Measurements from ENCODE around the gene ANKRD13B.

ANKRD13B gene

DNA sequence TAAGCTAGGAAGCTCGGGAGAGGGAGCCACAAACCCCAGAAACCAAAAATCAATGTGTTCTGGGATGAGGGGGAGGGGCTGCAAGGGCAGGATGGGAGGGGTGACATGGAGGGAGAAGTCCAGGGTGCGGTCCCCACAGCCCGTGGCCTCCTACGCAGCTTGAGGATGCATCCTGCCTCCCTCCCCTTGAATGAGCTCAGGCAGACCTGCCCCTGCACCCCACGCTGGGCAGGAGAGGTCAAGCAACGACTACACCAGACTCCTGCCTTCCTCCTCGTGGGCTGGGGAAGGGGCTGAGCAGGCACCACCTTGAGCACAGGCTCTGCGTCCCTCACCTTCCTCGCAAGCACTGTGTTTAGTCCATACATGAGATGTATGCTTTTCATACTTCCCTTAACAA is 3.9 kb downstream of the ANKRD13B start:
- DNase-seq, result no peak

- DNase-seq, result no peak
These were observed 4.6 kb downstream of the ANKRD13B start for GRCh38 chr17:29597361-29598172.

DNA sequence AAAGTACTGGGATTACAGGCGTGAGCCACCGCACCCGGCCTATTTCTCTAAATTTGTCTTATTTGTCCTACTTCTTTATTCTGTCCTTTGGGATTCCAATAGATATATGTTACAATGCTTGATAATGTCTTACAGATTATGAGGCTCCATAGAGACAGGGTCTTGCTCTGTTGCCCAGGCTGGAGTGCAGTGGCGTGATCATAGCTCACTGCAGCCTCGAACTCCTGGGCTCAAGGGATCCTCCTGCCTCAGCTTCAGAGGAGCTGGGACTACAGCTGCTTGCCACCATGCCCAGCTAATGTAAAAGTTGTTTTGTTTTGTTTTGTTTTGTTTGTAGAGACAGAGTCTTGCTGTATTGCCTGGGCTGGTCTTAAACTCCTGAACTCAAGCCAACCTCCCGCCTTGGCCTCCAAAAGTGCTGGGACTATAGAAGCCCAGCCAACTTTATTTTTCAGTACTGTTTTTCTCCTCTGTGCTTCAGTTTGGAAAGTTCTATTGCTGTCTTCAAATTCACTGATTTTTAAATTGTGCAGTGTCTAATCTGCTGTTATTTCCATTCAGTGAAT is 10.3 kb downstream of the ANKRD13B start:
- no peak for DNase-seq

- DNase-seq, result no peak
These were observed 14.7 kb downstream of the ANKRD13B start for GRCh38 chr17:29607557-29608195.

DNA sequence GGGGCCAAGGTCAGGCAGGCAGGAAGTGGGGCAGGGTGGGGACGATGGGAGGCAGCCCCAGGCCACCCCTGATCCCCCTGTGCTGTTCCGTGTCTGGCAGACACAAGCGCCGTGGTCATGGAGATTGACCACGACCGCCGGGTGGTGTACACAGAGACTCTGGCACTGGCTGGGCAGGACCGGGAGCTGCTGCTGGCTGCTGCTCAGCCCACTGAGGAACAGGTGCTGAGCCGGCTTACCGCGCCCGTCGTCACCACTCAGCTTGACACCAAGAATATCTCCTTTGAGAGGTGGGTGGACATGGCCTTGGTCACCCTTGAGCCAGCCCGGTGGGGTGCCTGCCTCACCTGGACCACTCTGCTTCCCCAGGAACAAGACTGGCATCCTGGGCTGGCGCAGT is 16.1 kb downstream of the ANKRD13B start:
- no peak for DNase-seq

DNA sequence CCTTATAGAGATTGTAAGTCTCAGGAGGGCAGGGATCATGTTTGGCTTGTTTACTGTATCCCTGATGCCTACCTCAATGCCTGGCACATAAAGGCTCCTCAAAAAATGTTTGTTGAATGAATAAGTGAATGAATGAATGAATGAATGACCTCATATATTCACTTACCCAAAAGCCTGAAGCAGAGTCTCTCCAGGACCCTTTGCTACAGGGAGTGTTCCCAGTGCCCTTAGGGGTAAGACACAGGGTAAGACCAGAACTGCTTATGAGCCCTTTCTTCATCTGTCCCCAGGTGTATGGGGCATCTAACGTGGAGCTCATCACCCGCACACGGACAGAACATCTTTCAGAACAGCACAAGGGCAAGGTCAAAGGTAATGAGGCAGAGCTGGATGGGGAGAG is 17.5 kb downstream of the ANKRD13B start:
- no peak for DNase-seq

GRCh38 chr17:29611351-29612093 is 18.6 kb downstream of the ANKRD13B start:
- no peak for DNase-seq

GRCh38 chr17:29612094-29612403 is 19.1 kb downstream of the ANKRD13B start:
- DNase-seq, result no peak

GRCh38 chr17:29612404-29613280 is 19.7 kb downstream of the ANKRD13B start:
- DNase-seq, result no peak

DNA sequence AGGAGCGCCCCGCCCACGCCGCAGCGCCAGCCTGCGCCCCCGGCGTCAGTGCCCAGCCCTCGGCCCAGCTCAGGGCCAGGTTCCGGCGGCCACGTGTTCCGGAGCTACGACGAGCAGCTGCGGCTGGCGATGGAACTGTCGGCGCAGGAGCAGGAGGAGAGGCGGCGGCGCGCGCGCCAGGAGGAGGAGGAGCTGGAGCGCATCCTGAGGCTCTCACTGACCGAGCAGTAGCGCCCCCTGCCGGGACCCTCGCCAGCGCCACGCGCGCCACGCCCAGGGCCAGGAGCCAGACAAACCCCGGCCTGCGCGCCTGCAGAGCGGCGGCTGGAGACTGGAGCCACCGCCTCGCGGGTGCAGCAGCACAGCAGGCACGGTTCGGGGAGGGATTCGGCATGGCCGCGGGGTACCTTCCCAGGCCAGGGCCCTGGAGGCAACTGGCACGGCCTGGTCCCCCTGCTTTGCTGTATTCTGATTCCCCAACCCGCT is 20.5 kb downstream of the ANKRD13B start:
- no peak for DNase-seq

GRCh38 chr17:29613856-29614255 is 20.9 kb downstream of the ANKRD13B start:
- no peak for DNase-seq

- DNase-seq, result no peak
These were observed 21.6 kb downstream of the ANKRD13B start for GRCh38 chr17:29614349-29615047.

DNA sequence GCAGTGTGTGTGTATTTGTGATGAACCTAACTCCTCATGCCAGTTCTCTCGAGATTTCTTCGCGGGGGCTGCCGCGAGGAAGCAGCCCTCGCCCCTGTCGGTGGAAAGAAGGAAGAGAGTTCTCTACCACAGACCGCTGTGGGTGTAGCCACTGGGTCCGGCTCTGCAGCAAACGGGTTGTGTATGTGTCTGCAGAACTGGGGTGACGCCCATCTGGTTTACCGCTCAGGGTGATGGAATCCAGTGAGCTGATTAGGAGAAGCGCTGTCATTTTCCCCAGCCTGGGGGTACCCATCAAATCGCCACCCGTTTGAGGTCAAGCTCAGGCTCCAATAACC is 22.1 kb downstream of the ANKRD13B start:
- no peak for DNase-seq

GRCh38 chr17:29615492-29616299 is 22.8 kb downstream of the ANKRD13B start:
- peak; percentile 79 for DNase-seq

DNA sequence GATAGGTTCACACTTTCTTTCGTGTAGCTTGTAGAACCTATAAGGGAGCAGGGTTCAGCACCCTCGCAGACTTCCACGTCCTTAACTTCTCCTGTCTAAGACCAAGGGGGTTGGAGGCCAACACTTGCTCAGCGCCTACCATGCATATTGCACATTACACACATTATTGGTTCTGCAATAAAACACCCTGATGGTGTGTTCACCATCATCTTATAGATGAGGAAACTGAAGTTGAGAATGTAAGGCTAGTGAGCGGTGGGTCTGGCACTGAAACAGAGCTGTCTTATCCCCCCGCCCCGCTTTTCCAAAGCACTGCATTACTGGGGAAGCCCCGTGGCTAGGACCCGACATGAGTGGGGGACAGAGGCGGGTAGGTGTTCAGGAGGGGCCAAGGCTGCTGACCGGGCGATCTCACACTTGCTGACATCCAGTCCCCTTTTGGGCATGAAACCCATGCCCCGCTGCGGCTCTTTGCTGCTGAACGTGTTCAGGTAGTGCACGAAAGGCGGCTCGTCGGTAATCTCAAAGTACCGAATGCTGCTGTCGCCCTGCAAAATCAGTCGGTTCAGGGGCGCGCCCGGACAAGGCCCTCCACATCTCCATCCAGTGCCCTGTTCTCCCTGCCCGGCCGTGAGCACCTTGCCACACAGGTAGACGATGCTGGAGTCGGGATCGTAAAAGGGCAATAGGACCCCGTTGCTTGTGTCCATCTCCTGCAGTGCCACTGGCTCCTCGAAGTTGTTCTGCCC is 23.5 kb downstream of the ANKRD13B start:
- no peak for DNase-seq

- peak; percentile 83 for DNase-seq
These were observed 24.2 kb downstream of the ANKRD13B start for GRCh38 chr17:29617125-29617480.

DNA sequence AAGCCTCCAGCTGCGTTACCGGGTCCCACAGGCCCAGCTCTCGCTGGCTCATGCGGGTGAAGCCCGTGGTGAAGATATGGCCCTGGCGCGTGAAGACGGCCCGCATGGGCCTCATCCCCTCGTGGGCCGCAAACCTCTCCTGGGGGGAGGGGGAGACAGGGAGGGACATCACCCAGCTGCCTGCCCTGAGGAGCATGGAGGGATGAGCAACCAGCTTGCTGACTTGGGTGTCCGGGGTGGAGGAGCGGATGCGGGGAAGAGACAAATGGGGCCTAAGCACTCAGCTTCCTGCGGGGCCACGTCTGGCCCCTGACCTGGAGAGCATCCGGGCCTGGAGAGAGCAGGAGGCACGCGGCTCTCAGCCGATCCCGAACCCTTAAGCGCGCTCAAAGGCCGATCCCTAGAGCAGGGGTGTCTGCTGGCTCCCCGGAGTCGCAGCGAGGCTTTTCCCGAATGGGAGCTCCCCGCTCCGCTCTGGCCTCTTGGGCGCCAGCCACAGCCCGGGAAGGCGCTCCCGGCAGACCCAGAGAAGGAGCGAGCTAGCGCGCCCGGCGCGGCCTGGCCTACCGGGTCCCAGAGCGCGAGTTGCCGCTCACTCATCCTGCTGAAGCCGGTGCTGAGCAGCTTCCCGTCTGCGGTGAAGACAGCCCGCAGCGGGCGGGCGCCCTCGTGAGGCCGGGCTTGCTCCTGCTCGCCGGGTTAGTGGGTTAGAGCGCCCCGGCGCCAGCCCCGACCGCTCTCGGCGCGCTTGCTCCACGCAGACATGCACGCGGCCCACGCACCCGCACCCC is 24.7 kb downstream of the ANKRD13B start:
- peak; percentile 53 for DNase-seq

DNA sequence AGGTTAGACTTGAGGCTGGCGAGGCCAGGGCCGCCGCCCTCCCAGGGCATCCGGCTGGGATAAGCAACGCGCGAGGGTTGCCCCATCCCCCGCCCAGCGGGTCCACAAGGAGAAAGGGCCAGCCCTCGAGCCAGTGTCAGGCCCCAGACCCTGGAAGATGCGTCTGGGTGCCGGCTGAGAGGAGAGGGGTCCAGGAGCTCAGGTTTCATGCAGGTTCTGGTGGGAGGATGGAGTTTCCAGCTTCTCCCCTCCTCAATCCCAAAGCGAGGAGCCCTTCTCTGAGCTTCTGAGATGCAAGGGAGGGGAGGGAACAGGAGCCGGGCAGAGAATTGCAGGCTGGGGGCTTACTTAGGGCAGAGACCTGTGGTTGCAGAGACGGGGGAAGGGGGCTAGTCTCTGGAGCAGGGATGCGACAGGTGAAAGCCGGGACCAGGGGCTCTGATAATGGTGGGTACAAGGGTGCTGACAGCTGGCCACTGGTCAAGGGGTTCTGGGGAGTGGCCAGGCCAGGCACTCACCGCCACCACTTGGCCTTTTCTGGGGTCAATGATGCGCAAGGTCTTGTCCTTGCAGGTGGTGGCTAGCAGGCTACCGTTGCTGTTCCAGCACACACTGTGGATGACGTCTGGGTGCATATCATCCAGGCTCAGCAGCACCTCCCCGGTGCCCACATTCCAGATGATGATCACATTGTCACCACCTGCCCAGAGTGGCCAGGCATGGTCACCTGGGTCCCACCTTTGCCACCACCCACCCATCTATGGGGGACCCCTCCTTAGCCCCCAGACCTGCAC is 25.5 kb downstream of the ANKRD13B start:
- no peak for DNase-seq

GRCh38 chr17:29619251-29619650 is 26.3 kb downstream of the ANKRD13B start:
- no peak for DNase-seq

Measured in NCI-H1105 treated with DMSO at 0.1 percent for 48 hours (cell line).